ENCODE results near the gene ZNF407.
A peak's percentile ranks its signal among the peaks of the same experiment; 100 is the strongest.

Gene ZNF407

DNA sequence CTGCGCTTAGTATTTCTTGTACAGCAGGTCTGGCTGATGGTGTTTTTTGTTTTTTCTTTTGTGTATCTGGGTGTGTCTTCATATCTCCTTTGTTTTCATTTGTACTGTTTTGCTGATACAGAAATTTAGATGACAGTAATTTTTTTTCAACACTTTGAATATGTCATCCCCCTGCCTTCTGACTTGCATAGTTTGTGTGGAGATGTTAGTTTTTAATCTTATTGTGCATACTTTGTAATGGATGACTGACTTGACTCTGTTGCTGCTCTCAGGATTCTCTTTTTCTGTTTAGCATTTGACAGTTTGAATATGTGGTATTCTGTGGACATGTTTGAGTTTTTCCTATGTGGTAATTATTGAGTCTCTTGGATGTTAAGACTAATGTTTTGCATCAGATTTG, 161.3 kb downstream of the ZNF407 start:
- TF ChIP-seq CTCF (IDR thresholded peaks at IDR 0.05; ENCODE audit: low read depth, low read length), result no peak
- no peak overlapping the region for H3K4me3 ChIP-seq (replicated peaks in 1 of 2; ENCODE audit: low read depth in 2 of 2, low read length in 2 of 2)
- no peak for DNase-seq (ENCODE audit: low read depth in 2 of 2)

GRCh38 chr18:74760026-74760425, 162.4 kb downstream of the ZNF407 start:
- no peak overlapping the region for H3K4me3 ChIP-seq (replicated peaks in 1 of 2; ENCODE audit: low read depth in 2 of 2, low read length in 2 of 2)
- DNase-seq (ENCODE audit: low read depth in 2 of 2), result no peak
- TF ChIP-seq CTCF (IDR thresholded peaks at IDR 0.05; ENCODE audit: low read depth, low read length), result no peak

DNA sequence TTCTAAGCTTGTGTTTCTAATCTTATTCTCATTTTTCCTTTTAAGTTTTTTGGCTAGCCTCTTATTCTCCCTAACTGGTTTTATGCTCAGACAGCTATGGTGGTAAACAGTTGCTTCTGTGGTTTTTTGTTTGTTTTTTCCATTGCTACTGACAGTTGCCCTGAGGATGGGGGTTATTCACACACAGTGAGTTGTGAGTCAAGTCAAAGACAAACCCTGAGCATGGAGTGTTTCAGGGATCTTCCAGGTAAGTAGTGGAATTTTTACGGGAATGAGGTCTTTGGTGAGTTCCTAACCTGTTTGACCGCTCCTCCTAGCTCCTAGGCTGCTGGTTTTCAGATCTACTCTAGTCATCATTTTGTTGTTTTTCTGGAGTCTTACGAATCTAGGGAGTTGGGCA, 162.8 kb downstream of the ZNF407 start:
- no peak for TF ChIP-seq CTCF (IDR thresholded peaks at IDR 0.05; ENCODE audit: low read depth, low read length)
- no peak overlapping the region for H3K4me3 ChIP-seq (replicated peaks in 1 of 2; ENCODE audit: low read depth in 2 of 2, low read length in 2 of 2)
- no peak for DNase-seq (ENCODE audit: low read depth in 2 of 2)

- no peak for TF ChIP-seq CTCF (IDR thresholded peaks at IDR 0.05; ENCODE audit: low read depth, low read length)
- no peak overlapping the region for H3K4me3 ChIP-seq (replicated peaks in 1 of 2; ENCODE audit: low read depth in 2 of 2, low read length in 2 of 2)
- DNase-seq (ENCODE audit: low read depth in 2 of 2), result no peak
Measured at GRCh38 chr18:74766251-74766650, 168.6 kb downstream of the ZNF407 start.

DNA sequence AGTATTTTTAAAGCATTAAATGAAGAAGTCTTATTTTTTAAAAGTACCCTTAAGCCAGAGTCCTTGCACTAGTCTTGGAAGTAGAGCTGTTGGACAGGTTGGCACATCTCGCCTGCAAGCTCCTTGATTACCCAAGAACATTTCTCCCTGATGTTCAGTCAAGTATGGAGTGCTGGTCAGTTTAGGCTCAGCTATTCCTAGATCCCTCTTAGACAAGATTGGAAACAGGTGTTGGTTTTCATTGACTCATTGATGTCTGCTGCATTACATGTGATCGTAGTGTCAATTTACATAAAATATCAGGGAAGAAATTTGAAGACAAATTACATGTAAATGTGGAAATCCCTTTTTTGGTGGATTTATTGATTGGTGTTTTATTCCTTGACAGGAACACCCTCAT, 170.4 kb downstream of the ZNF407 start:
- H3K4me3 ChIP-seq (replicated peaks in 1 of 2; ENCODE audit: low read depth in 2 of 2, low read length in 2 of 2), result no peak overlapping the region
- no peak for TF ChIP-seq CTCF (IDR thresholded peaks at IDR 0.05; ENCODE audit: low read depth, low read length)
- DNase-seq (ENCODE audit: low read depth in 2 of 2), result no peak

DNA sequence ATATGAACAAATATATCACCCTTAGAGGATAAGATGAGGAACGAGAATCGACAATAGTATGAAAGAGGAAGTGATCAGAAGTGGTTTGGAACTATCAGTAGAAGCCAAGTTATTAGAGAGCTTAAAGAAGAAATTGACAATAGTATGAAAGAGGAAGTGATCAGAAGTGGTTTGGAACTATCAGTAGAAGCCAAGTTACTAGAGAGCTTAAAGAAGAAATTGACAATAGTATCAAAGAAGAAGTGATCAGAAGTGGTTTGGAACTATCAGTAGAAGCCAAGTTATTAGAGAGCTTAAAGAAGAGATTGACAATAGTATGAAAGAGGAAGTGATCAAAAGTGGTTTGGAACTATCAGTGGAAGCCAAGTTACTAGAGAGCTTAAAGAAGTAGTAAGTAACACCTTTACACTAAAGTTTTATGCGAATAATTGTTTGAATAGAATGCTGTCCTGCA, 175.5 kb downstream of the ZNF407 start:
- DNase-seq (ENCODE audit: low read depth in 2 of 2), result no peak
- TF ChIP-seq CTCF (IDR thresholded peaks at IDR 0.05; ENCODE audit: low read depth, low read length), result no peak
- no peak overlapping the region for H3K4me3 ChIP-seq (replicated peaks in 1 of 2; ENCODE audit: low read depth in 2 of 2, low read length in 2 of 2)

- TF ChIP-seq CTCF (IDR thresholded peaks at IDR 0.05; ENCODE audit: low read depth, low read length), result no peak
- no peak overlapping the region for H3K4me3 ChIP-seq (replicated peaks in 1 of 2; ENCODE audit: low read depth in 2 of 2, low read length in 2 of 2)
- DNase-seq (ENCODE audit: low read depth in 2 of 2), result peak in 1 of 2 donors; percentile 59
Measured at GRCh38 chr18:74774486-74774885, 176.8 kb downstream of the ZNF407 start.
